Measurements from ENCODE around the gene LCLAT1. TPM values are rescaled to one million over a fixed set of nuclear protein-coding genes. Genes with fewer than 3 reads are reported as not detected.

LCLAT1 gene
- total RNA-seq: 10 to 100 TPM; 25.3 to 55.4 (median 43.1) TPM

- 13 to 69% methylated on average over 2 to 14 of the region's 83 CpGs for whole genome bisulfite sequencing, 2 donors (ENCODE audit: low coverage in 1 of 2)
Observed at GRCh38 chr2:30447149-30448045, at the start of gene LCLAT1. TSS of gene LCLAT1 (plus strand) at chr2:30447246. CDS start at chr2:30525591, 78,345 bp downstream.

DNA sequence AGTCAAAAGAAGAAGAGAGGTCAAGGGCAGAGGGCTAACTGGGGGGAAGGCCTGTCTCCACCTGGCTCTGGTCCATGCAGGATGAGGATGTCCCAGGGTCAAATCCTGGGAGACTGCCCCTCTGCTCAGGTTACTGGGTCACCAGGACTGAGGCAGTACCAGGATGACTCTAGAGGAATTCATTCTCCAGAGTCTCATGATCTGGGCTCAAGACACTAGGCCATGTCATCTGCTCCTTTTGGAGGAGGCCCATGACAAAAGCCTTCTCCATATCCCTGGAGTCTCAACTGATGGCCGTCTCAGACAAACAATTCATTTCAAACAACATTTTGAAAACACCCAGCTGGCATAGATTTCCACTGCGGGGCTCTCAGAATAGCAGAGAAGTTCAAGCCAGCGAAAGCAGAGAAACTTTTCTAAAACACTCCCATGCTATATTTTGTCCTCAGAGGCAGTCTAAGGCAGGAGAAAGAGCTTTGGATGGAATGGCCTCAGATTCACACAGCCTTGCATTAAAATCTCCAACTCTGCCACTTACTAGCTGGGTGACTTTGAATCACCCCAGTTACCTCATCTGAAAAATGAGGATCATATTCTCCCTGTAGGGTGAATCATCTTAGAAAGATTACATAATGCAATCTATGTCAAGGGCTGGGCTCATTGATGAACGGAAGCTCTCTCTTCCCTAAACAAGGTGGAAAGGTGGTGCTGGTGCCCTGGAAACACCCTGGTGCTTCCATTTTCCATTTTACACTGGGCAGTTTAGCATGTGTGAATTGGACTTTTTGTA, 48.8 kb upstream of the LCLAT1 start:
- Histone ChIP-seq H3K27me3 (no peaks in the 10 kb centered on the region), H3K36me3 (no peaks in the 10 kb centered on the region), H3K27ac (no peak overlapping the region), H3K4me1 (peaks cover 0 to 29% (median 6%) of the 10 kb centered on the region in 3 donors), H3K4me3 (no peak overlapping the region), H3K9me3 (no peaks in the 10 kb centered on the region)
- WGBS, 2 donors (ENCODE audit: low coverage in 1 of 2): 75 to 78% methylated on average over 1 to 2 of the region's 4 CpGs
- ATAC-seq: no peak
- TF ChIP-seq CTCF (IDR thresholded peaks at IDR 0.05) (no peak), POLR2A (IDR thresholded peaks at IDR 0.05) (no peak), EP300 (IDR thresholded peaks at IDR 0.05) (no peak), POLR2AphosphoS5 (IDR thresholded peaks at IDR 0.05) (no peak)

More at GRCh38 chr2:30447149-30448045, at the start of gene LCLAT1:
- peak; percentile 90 for ATAC-seq
- H3K4me1 ChIP-seq: peaks cover 0 to 37% (median 0%) of the 10 kb centered on the region in 3 donors
- no peaks in the 10 kb centered on the region for H3K36me3 ChIP-seq
- TF ChIP-seq POLR2AphosphoS5 (IDR thresholded peaks at IDR 0.05) (peak; percentile 52), CTCF (IDR thresholded peaks at IDR 0.05) (peak in 1 of 4 experiments; percentile 26), POLR2A (IDR thresholded peaks at IDR 0.05) (peak in 1 of 2 donors; percentile 8), EP300 (IDR thresholded peaks at IDR 0.05) (no peak)
- peak within 1 kb of the TSS; percentile 85 to 95 for H3K4me3 ChIP-seq
- no peaks in the 10 kb centered on the region for H3K9me3 ChIP-seq
- H3K27me3 ChIP-seq: no peaks in the 10 kb centered on the region
- H3K27ac ChIP-seq: peak within 1 kb of the TSS; percentile 58 to 91 (median 83)

DNA sequence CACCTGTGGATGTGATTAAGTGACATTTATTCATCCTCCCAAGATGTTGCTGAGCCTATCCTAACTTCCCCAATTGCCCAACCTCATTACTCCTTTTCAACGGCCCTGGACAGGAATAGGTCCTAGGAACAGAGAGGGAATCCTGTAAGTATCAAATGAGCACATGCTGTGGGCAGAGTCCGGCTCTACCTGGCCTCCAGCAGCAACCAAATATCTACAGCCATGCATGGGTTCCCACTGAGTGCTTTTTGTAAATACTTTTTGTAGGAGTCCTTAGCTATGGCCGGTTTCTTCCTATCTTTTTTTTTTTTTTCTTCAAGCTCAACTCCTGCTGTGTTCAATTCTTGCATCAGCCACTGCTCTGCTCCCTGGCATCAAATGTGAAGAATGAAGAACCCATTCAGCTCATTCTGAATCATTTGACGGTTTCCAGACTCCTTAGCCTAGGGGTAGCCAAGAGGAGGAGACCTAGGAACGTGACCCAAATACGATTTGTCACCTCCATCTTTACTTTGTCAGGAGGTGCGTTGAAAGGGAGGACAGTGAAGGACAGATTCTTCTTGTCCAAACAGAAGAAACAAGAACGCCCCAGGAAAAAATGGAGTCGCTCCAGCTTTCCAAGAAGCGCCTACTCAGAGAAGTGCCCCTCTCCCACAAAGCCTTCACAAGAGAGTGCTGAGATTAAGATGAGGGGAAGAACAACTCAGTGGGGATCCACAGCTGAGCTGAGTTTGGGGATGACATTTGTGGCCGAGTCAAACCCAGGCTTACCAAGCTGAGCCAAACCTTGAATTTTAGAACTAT, 46.7 kb upstream of the LCLAT1 start:
- H3K36me3 ChIP-seq: no peaks in the 10 kb centered on the region
- ATAC-seq: peak; percentile 77
- 46 to 65% methylated on average over 4 to 5 of the region's 11 CpGs for WGBS, 2 donors (ENCODE audit: low coverage in 1 of 2)
- no peak for TF ChIP-seq CTCF (IDR thresholded peaks at IDR 0.05)
- TF ChIP-seq POLR2AphosphoS5 (IDR thresholded peaks at IDR 0.05): peak; percentile 92
- no peak overlapping the region for H3K4me3 ChIP-seq
- H3K27ac ChIP-seq: peak overlapping the region; percentile 17 to 69 (median 35)
- H3K4me1 ChIP-seq: peaks cover 4 to 48% (median 19%) of the 10 kb centered on the region in 3 donors
- H3K9me3 ChIP-seq: no peaks in the 10 kb centered on the region
- no peaks in the 10 kb centered on the region for H3K27me3 ChIP-seq

- peaks cover 8 to 70% (median 22%) of the 10 kb centered on the region in 3 donors for H3K4me1 ChIP-seq
- 52 to 60% methylated on average over 3 to 4 of the region's 5 CpGs for WGBS, 2 donors (ENCODE audit: low coverage in 1 of 2)
- no peak for ATAC-seq
- peak overlapping the region in 3 of 4 donors; percentile 49 to 56 (median 53) for H3K27ac ChIP-seq
- no peaks in the 10 kb centered on the region for H3K36me3 ChIP-seq
- TF ChIP-seq EP300 (IDR thresholded peaks at IDR 0.05) (no peak), POLR2AphosphoS5 (IDR thresholded peaks at IDR 0.05) (no peak), POLR2A (IDR thresholded peaks at IDR 0.05) (no peak), CTCF (IDR thresholded peaks at IDR 0.05) (no peak)
- H3K4me3 ChIP-seq: no peak overlapping the region
- H3K27me3 ChIP-seq: no peaks in the 10 kb centered on the region
- no peaks in the 10 kb centered on the region for H3K9me3 ChIP-seq
Observed at GRCh38 chr2:30402441-30403182, 44.4 kb upstream of the LCLAT1 start.
